Stimulated activated naive CD8-positive, alpha-beta T cell treated with anti-CD3 and anti-CD28 coated beads, Interleukin-15, Interleukin-2, amounts not matched to agents 100 ng/mL and 50 ng/mL, for 24 hours (primary cell): Measurements from ENCODE around the gene POLH.
"Not testable (repeated sequence)": the region's sequence is repeated elsewhere in the genome, so short reads cannot be mapped to it uniquely, and the experiment has no call there.

Experiments used
- H3K27ac Mint-ChIP-seq: one replicate; pipeline ENCODE4 v1.8.0; 2021; ENCODE audit warnings: mild to moderate bottlenecking, mixed read lengths
- H3K27me3 Mint-ChIP-seq: one replicate; pipeline ENCODE4 v1.8.0; 2021; ENCODE audit warnings: mixed read lengths
- H3K36me3 Mint-ChIP-seq: one replicate; pipeline ENCODE4 v1.8.0; 2021; ENCODE audit warnings: low read depth, mixed read lengths
- H3K4me1 Mint-ChIP-seq: one replicate; pipeline ENCODE4 v1.8.0; 2021; ENCODE audit warnings: low read depth, mixed read lengths
- H3K4me3 Mint-ChIP-seq: one replicate; pipeline ENCODE4 v1.8.0; 2021; ENCODE audit warnings: mild to moderate bottlenecking, mixed read lengths
- H3K9me3 Mint-ChIP-seq: one replicate; pipeline ENCODE4 v1.8.0; 2021; ENCODE audit warnings: mixed read lengths

POLH gene

DNA sequence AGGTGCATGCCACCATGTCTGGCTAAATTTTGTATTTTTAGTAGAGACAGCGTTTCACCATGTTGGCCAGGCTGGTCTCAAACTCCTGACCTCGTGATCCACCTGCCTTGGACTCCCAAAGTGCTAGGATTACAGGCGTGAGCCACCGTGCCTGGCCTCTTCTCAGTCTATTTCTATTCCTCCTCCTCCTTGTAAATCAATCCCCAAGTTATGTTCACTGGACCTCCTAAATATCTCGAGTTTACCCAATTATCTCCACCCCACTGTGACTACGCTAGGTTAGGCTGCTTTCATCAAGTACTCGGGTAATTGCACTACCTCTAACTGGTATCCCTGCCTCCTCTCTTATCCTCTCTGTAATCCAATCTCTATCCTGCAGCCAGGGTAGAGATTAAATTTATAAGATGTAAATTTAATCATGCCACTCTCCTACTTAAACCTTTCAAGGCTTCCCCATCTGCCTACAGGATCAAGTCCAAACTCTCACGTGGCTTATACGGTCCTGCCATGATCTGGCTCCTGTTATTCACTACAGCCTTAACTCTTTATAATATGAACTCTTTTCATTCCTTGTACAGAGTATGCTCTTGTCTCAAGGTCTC is 58.8 kb downstream of the POLH start:
- Mint-ChIP-seq H3K36me3 (peaks cover 16% of the 10 kb centered on the region), H3K9me3 (no peaks in the 10 kb centered on the region), H3K4me1 (peaks cover 57% of the 10 kb centered on the region), H3K4me3 (peak overlapping the region; percentile 96), H3K27me3 (no peaks in the 10 kb centered on the region), H3K27ac (peak overlapping the region; percentile 94)

- Mint-ChIP-seq H3K4me1 (peaks cover 59% of the 10 kb centered on the region), H3K27me3 (no peaks in the 10 kb centered on the region), H3K4me3 (peak within 1 kb of the TSS; percentile 96), H3K9me3 (no peaks in the 10 kb centered on the region), H3K36me3 (peaks cover 25% of the 10 kb centered on the region), H3K27ac (peak within 1 kb of the TSS; percentile 94)
Measured at GRCh38 chr6:43635387-43636307, 59.7 kb downstream of the POLH start, which contains the start of gene MAD2L1BP. MAD2L1BP (plus strand) TSS chr6:43635840; CDS start chr6:43635876, 36 bp downstream.

DNA sequence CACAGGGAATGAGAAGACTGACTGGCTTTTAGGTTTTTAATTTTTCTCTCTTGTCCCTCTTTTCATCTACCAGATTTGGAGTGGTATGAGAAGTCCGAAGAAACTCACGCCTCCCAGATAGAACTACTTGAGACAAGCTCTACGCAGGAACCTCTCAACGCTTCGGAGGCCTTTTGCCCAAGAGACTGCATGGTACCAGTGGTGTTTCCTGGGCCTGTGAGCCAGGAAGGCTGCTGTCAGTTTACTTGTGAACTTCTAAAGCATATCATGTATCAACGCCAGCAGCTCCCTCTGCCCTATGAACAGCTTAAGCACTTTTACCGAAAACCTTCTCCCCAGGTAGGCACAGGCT is 60.3 kb downstream of the POLH start:
- Mint-ChIP-seq H3K36me3 (peaks cover 29% of the 10 kb centered on the region), H3K27me3 (no peaks in the 10 kb centered on the region), H3K4me1 (peaks cover 55% of the 10 kb centered on the region), H3K9me3 (no peaks in the 10 kb centered on the region), H3K4me3 (peak overlapping the region; percentile 96), H3K27ac (peak overlapping the region; percentile 94)

GRCh38 chr6:43639984-43640800 is 64.2 kb downstream of the POLH start:
- peaks cover 52% of the 10 kb centered on the region for H3K4me1 Mint-ChIP-seq
- no peaks in the 10 kb centered on the region for H3K9me3 Mint-ChIP-seq
- H3K4me3 Mint-ChIP-seq, result no peak overlapping the region
- H3K27me3 Mint-ChIP-seq, result no peaks in the 10 kb centered on the region
- no peak overlapping the region for H3K27ac Mint-ChIP-seq
- H3K36me3 Mint-ChIP-seq, result peaks cover 39% of the 10 kb centered on the region

DNA sequence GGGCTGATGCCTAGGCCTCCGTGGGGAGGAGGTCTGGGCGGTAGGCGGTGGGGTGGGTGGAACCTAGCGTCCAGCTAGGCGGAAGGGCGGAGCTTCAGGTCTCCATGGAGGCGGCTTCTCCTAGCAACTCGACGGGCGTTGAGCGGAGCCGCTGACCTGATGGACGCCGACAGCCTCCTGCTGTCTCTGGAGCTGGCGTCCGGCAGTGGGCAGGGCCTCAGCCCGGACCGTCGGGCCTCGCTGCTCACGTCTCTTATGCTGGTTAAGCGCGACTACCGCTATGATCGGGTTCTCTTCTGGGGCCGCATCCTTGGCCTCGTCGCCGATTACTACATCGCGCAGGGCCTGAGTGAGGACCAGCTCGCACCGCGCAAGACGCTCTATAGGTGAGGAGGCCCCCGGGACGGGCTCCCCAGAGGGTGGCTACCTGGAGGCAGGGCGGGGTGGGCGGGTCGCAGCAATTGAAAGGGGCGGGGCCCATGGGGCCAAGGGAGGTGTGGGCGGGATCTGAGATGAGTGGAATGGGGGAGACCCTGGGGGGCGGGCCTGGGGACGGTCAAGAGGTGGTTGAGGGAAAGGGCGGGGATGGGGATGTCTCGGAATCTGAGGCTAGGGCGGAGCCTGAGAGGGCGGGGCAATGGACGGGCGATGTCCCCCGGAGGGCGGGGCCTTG is 69.1 kb downstream of the POLH start, which contains the start of gene RSPH9:
Gene RSPH9 (plus strand): TSS at position 97 of the 673 bp plus-strand sequence. CDS start 63 bp downstream, at position 160.
- H3K4me3 Mint-ChIP-seq, result peak within 1 kb of the TSS; percentile 82
- no peaks in the 10 kb centered on the region for H3K9me3 Mint-ChIP-seq
- H3K27ac Mint-ChIP-seq, result peak within 1 kb of the TSS; percentile 32
- H3K27me3 Mint-ChIP-seq, result no peaks in the 10 kb centered on the region
- H3K36me3 Mint-ChIP-seq, result peaks cover 20% of the 10 kb centered on the region
- peaks cover 15% of the 10 kb centered on the region for H3K4me1 Mint-ChIP-seq

DNA sequence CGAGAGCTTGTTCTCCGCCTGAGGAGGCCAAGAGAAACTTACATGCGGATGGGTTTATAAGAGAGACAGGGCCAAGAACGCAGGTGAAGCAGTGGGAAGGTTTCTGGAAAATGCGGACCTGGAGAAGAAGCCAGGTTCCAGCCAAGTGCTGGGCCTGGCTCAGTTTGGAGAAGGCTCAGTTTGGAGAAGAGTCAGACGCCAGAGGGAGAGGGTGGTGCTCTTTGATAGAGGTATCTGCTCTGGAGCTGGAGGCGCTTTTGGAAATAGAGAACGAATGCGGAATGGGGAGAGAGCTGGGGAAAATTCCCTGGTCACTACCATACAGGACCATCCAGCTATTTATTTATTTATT is 69.6 kb downstream of the POLH start:
- Mint-ChIP-seq H3K9me3 (no peaks in the 10 kb centered on the region), H3K27me3 (no peaks in the 10 kb centered on the region), H3K4me1 (peaks cover 10% of the 10 kb centered on the region), H3K4me3 (peak overlapping the region; percentile 82), H3K27ac (peak overlapping the region; percentile 32), H3K36me3 (peaks cover 15% of the 10 kb centered on the region)

DNA sequence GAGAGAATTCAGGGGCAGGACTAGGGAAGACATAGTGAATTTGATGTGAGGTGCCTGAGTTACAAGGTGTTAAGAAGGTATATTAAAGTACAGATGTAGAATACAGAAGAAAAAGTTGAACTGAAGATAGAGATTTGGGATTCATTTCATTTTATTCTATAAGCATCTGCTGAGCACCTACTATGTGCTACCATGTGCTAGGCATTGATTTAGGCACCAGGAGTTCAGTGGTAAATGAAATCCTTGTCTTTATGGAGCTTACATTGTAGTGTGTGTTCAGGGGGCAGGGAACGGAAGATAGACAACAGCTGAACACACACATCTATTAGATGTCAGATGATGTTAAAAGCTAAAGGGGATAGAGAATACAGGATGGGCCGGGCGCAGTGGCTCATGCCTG is 71.6 kb downstream of the POLH start:
- no peaks in the 10 kb centered on the region for H3K27me3 Mint-ChIP-seq
- H3K4me1 Mint-ChIP-seq, result peaks cover 5% of the 10 kb centered on the region
- H3K4me3 Mint-ChIP-seq, result no peak overlapping the region
- H3K36me3 Mint-ChIP-seq, result peaks cover 4% of the 10 kb centered on the region
- no peaks in the 10 kb centered on the region for H3K9me3 Mint-ChIP-seq
- no peak overlapping the region for H3K27ac Mint-ChIP-seq

DNA sequence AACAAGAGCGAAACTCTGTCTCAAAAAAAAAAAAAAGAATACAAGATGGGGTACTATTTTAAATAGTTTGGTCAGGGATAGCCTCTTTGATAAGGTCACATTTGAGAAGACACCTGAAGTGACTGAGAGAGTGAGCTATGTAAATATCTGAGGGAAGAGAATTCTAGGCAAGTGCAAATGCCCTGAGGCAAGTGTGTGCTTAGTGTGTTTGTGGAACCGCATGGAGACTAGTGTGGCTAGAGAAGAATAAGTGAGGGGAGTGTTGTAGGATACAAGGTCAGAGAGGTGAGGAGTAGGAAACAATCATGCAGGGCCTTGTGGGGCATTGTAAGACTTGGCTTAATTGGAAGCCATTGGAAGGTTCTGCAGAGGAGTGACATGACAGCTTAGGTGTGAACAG is 72.3 kb downstream of the POLH start:
- H3K27ac Mint-ChIP-seq, result no peak overlapping the region
- H3K27me3 Mint-ChIP-seq, result no peaks in the 10 kb centered on the region
- no peaks in the 10 kb centered on the region for H3K9me3 Mint-ChIP-seq
- no peak overlapping the region for H3K4me3 Mint-ChIP-seq
- no peaks in the 10 kb centered on the region for H3K36me3 Mint-ChIP-seq
- peaks cover 5% of the 10 kb centered on the region for H3K4me1 Mint-ChIP-seq

DNA sequence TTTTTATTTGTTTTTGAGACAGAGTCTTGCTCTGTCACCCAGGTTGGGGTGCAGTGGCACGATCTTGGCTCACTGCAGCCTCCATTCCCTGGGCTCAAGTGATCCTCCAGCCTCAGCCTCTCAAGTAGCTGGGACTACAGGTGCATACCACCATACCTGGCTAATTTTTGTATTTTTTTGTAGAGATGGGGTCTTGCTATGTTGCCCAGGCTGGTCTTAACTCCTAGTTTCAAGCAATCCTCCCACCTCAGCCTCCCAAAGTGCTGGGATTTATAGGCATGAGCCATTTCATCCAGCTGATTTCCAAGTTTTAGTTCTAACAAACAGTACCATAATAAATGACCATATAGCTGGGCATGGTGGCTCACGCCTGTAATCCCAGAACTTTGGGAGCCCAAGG is 76.8 kb downstream of the POLH start:
- not testable (repeated sequence) for H3K4me1 Mint-ChIP-seq, H3K27ac Mint-ChIP-seq, H3K27me3 Mint-ChIP-seq, H3K9me3 Mint-ChIP-seq, H3K36me3 Mint-ChIP-seq, H3K4me3 Mint-ChIP-seq

DNA sequence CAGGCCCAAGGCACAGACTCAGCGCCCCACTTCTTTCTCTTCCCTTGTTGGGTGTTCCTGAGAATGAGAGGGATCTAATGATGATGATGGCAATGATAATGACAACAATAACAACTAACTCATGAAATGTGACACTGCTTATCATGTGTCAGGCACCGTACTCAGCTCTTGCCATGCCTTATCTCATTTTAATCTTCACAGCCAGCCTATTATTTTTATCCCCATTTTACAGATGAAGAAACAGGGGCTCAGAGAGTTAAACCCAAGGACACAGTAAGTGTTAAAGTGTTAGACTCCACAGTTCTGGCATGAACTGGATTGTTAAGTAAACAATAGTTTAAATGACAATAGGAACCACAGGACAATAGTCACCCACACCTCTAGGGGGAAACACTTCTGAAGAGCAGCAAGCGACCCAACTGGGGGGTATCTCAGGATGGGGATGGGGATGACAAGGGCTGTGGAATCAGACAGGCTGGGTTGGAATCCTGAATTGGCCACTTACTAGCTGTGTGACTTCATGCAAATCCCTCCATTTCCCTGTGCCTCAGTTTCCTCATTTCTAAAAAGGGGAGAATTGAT is 81.3 kb downstream of the POLH start:
- H3K36me3 Mint-ChIP-seq, result no peaks in the 10 kb centered on the region
- peaks cover 5% of the 10 kb centered on the region for H3K27me3 Mint-ChIP-seq
- H3K4me3 Mint-ChIP-seq, result no peak overlapping the region
- H3K27ac Mint-ChIP-seq, result no peak overlapping the region
- H3K9me3 Mint-ChIP-seq, result no peaks in the 10 kb centered on the region
- H3K4me1 Mint-ChIP-seq, result no peaks in the 10 kb centered on the region

DNA sequence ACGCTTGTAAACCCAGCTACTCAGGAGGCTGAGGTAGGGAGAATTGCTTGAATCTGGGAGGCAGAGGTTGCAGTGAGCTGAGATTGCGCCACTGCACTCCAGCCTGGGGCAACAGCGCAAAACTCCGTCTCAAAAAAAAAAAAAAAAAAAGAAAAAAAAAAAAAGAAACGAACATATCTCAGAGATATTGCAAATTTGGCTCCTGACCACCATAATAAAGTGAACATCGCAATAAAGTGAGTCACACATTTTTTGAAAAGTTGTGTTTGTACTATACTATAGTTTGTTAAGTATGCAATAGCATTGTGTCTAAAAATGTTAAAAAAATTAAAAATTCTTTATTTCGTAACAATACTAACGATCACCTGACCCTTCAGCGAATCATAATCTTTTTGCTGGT is 82.2 kb downstream of the POLH start:
- H3K27me3 Mint-ChIP-seq, result peaks cover 5% of the 10 kb centered on the region
- no peaks in the 10 kb centered on the region for H3K36me3 Mint-ChIP-seq
- no peaks in the 10 kb centered on the region for H3K9me3 Mint-ChIP-seq
- no peak overlapping the region for H3K4me3 Mint-ChIP-seq
- no peaks in the 10 kb centered on the region for H3K4me1 Mint-ChIP-seq
- no peak overlapping the region for H3K27ac Mint-ChIP-seq

DNA sequence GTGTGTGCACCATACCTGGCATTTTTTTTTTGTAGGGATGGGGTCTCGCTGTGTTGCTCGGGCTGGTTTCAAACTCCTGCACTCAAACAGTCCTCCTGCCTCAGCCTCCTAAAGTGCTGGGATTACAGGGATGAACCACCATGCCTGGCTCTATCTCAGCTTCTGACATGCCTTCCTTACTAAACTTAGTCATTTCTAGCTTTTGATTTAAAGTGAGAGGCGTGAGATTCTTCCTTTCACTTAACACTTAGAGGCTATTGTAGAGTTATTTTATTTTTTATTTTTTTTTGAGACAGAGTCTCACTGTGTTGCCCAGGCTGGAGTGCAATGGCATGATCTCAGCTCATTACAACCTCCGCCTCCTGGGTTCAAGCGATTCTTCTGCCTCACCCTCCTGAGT is 87.0 kb downstream of the POLH start:
- H3K27me3 Mint-ChIP-seq, H3K36me3 Mint-ChIP-seq, H3K27ac Mint-ChIP-seq, H3K9me3 Mint-ChIP-seq, H3K4me3 Mint-ChIP-seq: not testable (repeated sequence)
- H3K4me1 Mint-ChIP-seq, result peaks cover 11% of the 10 kb centered on the region
